Osteoblast (primary cell): ENCODE results near the gene MGAT5. TPM values are rescaled to one million over a fixed set of nuclear protein-coding genes. Genes with fewer than 3 reads are reported as not detected.

Experiments
- DNase-seq: peaks from one replicate; pipeline ENCODE4 v3.0.0; 2011; ENCODE audit warnings: low spot score, mixed read lengths; ENCODE audit not compliant: insufficient read length; ENCODE audit errors: missing footprints
- H2AFZ ChIP-seq: 2 replicates; pipeline ENCODE4 v1.6.0; 2011; ENCODE audit warnings: mild to moderate bottlenecking, low read length
- H3K27ac ChIP-seq: 2 replicates; pipeline ENCODE4 v1.5.1; 2011; ENCODE audit warnings: mild to moderate bottlenecking, low read depth, low read length, moderate library complexity
- H3K27me3 ChIP-seq: 2 replicates; pipeline ENCODE4 v1.6.0; 2012; ENCODE audit warnings: mild to moderate bottlenecking, control low read depth, inconsistent platforms, low read length, moderate library complexity; ENCODE audit not compliant: insufficient read depth
- H3K36me3 ChIP-seq: 2 replicates; pipeline ENCODE4 v1.5.1; 2011; ENCODE audit warnings: mild to moderate bottlenecking, low read length, control low read depth, moderate library complexity; ENCODE audit not compliant: insufficient read depth
- H3K4me1 ChIP-seq: 2 replicates; pipeline ENCODE4 v1.5.1; 2011; ENCODE audit warnings: mild to moderate bottlenecking, low read length, control low read depth, moderate library complexity; ENCODE audit not compliant: insufficient read depth
- H3K4me2 ChIP-seq: 2 replicates; pipeline ENCODE4 v1.6.0; 2011; ENCODE audit warnings: mild to moderate bottlenecking, low read length; ENCODE audit not compliant: insufficient read depth
- H3K4me3 ChIP-seq: fragments of 200-600 bp; sonication (generic); 3 replicates; pipeline ENCODE4 v1.5.1; 2012; ENCODE audit warnings: mild to moderate bottlenecking, low read length, inconsistent platforms; ENCODE audit not compliant: insufficient read depth
- H3K79me2 ChIP-seq: 2 replicates; pipeline ENCODE4 v1.6.0; 2012; ENCODE audit warnings: mild to moderate bottlenecking, low read length, control low read depth, inconsistent platforms; ENCODE audit not compliant: insufficient read depth
- H3K9me3 ChIP-seq: 2 replicates; pipeline ENCODE4 v1.5.1; 2011; ENCODE audit warnings: low read depth, low read length, control low read depth
- H4K20me1 ChIP-seq: 2 replicates; pipeline ENCODE4 v1.6.0; 2012; ENCODE audit warnings: mild to moderate bottlenecking, low read length, control low read depth; ENCODE audit not compliant: insufficient read depth
- total RNA-seq: library from RNA; depleted of rRNA; stranded (reverse); fragments of >200 nt; gene quantifications from 2 replicates; pipeline ENCODE4 v1.2.3, GENCODE V29; 2012
- TF ChIP-seq, protein P1 (sequence below): IDR thresholded peaks from 2 replicates; pipeline ENCODE4 v1.5.1; 2011; ENCODE audit warnings: mild to moderate bottlenecking, low read depth, low read length, moderate library complexity; ENCODE audit errors: extremely low read depth

Gene MGAT5
- total RNA-seq, 1 donor, result 29.7 TPM

DNA sequence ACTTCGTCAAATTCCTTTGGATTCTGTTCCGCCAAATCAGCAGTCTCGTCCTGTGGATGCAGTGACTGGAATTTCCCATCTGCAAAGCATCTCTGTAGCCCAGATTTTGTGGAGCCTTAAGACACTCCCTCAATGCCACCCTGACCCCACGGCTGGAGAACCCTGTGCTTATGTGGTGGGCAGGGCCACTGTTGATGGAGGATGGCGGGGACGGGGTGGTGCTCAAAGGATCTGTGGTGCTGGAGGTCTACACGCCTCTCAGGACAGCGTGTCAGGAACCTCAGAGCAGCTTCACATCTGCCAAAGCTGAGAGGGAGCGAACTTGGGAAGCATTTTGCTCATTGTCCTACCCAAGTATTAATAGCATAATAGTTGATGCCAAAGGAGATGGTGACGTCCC lies 200.1 kb downstream of the MGAT5 start:
- Histone ChIP-seq H3K4me1 (no peaks in the 10 kb centered on the region), H2AFZ (no peak overlapping the region), H3K79me2 (no peaks in the 10 kb centered on the region), H3K4me3 (no peak overlapping the region), H4K20me1 (no peaks in the 10 kb centered on the region), H3K27me3 (no peaks in the 10 kb centered on the region), H3K36me3 (peaks cover 2% of the 10 kb centered on the region), H3K27ac (no peak overlapping the region), H3K9me3 (no peaks in the 10 kb centered on the region), H3K4me2 (no peak overlapping the region)
- no peak for DNase-seq
- TF ChIP-seq, protein P1, sequence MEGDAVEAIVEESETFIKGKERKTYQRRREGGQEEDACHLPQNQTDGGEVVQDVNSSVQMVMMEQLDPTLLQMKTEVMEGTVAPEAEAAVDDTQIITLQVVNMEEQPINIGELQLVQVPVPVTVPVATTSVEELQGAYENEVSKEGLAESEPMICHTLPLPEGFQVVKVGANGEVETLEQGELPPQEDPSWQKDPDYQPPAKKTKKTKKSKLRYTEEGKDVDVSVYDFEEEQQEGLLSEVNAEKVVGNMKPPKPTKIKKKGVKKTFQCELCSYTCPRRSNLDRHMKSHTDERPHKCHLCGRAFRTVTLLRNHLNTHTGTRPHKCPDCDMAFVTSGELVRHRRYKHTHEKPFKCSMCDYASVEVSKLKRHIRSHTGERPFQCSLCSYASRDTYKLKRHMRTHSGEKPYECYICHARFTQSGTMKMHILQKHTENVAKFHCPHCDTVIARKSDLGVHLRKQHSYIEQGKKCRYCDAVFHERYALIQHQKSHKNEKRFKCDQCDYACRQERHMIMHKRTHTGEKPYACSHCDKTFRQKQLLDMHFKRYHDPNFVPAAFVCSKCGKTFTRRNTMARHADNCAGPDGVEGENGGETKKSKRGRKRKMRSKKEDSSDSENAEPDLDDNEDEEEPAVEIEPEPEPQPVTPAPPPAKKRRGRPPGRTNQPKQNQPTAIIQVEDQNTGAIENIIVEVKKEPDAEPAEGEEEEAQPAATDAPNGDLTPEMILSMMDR, result no peak

GRCh38 chr2:134454426-134454825 lies 200.6 kb downstream of the MGAT5 start:
- TF ChIP-seq, protein P1, result no peak
- Histone ChIP-seq H3K79me2 (no peaks in the 10 kb centered on the region), H3K4me2 (no peak overlapping the region), H3K27ac (no peak overlapping the region), H4K20me1 (no peaks in the 10 kb centered on the region), H3K36me3 (no peaks in the 10 kb centered on the region), H3K27me3 (no peaks in the 10 kb centered on the region), H3K4me3 (no peak overlapping the region), H3K9me3 (no peaks in the 10 kb centered on the region), H3K4me1 (no peaks in the 10 kb centered on the region), H2AFZ (no peak overlapping the region)
- DNase-seq, result no peak

- Histone ChIP-seq H3K27me3 (no peaks in the 10 kb centered on the region), H3K4me1 (no peaks in the 10 kb centered on the region), H3K9me3 (no peaks in the 10 kb centered on the region), H3K4me2 (no peak overlapping the region), H3K27ac (no peak overlapping the region), H3K79me2 (no peaks in the 10 kb centered on the region), H3K4me3 (no peak overlapping the region), H2AFZ (no peak overlapping the region), H4K20me1 (no peaks in the 10 kb centered on the region), H3K36me3 (no peaks in the 10 kb centered on the region)
- no peak for DNase-seq
- TF ChIP-seq, protein P1, result no peak
Measured at GRCh38 chr2:134454931-134455330, 201.1 kb downstream of the MGAT5 start.

- Histone ChIP-seq H3K27me3 (no peaks in the 10 kb centered on the region), H3K27ac (no peak overlapping the region), H4K20me1 (no peaks in the 10 kb centered on the region), H3K36me3 (no peaks in the 10 kb centered on the region), H3K79me2 (no peaks in the 10 kb centered on the region), H3K9me3 (no peaks in the 10 kb centered on the region), H3K4me2 (no peak overlapping the region), H2AFZ (no peak overlapping the region), H3K4me1 (no peaks in the 10 kb centered on the region), H3K4me3 (no peak overlapping the region)
- TF ChIP-seq, protein P1, result no peak
- no peak for DNase-seq
Measured at GRCh38 chr2:134455426-134455825, 201.6 kb downstream of the MGAT5 start.
